Fibroblast of villous mesenchyme (primary cell): Measurements from ENCODE around the gene TICRR. TPM values are rescaled to one million over a fixed set of nuclear protein-coding genes. Genes with fewer than 3 reads are reported as not detected.

ENCODE experiments used
- DNase-seq: peaks from one replicate; pipeline ENCODE4 v3.0.0-alpha.2; 2010; ENCODE audit warnings: low read depth
- H3K4me3 ChIP-seq: 2 replicates; pipeline ENCODE4 v1.5.1; 2011; ENCODE audit warnings: low read depth, mild to moderate bottlenecking, low read length
- total RNA-seq: library from RNA; depleted of rRNA; stranded (reverse); fragments of >200 nt; gene quantifications from 2 replicates; pipeline ENCODE4 v1.2.3, GENCODE V29; 2012
- TF ChIP-seq, protein P1 (sequence below): IDR thresholded peaks from 2 replicates; pipeline ENCODE4 v1.5.1; 2012; ENCODE audit warnings: low read depth, mild to moderate bottlenecking, low read length; ENCODE audit not compliant: insufficient read depth

TICRR gene
- total RNA-seq, 1 donor: 5.2 TPM

DNA sequence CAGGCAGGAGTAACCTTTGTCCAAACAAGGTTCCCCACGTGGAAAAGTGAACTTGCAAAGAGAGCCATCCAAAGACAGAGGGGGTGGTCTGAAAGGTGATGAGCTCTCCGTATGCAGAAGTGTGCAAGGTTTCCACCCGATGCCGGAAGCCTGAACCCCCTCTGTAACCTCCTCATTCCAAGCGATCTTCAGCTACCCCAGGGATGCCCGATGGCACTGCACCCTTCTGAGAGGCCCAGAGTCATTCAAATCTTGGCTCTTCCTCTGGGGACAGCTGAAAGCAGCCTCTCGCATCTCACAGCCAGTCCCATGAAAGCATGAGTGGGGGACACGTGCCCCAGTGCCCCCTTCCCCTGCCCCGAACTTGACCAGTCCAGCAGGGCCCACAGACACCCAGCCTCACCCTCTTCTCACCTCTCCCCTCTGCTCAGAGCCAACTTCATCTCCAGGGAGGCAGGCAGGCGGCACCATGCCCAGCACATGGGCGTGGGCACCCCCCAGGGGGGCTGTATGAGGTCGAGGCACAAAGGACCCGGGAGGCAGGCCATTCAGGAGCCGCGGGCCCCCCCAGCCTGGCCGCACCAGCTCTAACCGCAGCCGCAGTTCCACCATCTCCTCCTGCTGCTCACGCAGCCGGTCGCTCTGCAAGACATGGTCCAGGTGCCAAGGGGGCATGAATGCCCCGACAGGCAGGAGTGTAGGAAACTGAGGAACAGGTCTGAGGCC is 71.3 kb downstream of the TICRR start:
- no peak overlapping the region for H3K4me3 ChIP-seq
- TF ChIP-seq, protein P1, sequence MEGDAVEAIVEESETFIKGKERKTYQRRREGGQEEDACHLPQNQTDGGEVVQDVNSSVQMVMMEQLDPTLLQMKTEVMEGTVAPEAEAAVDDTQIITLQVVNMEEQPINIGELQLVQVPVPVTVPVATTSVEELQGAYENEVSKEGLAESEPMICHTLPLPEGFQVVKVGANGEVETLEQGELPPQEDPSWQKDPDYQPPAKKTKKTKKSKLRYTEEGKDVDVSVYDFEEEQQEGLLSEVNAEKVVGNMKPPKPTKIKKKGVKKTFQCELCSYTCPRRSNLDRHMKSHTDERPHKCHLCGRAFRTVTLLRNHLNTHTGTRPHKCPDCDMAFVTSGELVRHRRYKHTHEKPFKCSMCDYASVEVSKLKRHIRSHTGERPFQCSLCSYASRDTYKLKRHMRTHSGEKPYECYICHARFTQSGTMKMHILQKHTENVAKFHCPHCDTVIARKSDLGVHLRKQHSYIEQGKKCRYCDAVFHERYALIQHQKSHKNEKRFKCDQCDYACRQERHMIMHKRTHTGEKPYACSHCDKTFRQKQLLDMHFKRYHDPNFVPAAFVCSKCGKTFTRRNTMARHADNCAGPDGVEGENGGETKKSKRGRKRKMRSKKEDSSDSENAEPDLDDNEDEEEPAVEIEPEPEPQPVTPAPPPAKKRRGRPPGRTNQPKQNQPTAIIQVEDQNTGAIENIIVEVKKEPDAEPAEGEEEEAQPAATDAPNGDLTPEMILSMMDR: no peak
- no peak for DNase-seq

DNA sequence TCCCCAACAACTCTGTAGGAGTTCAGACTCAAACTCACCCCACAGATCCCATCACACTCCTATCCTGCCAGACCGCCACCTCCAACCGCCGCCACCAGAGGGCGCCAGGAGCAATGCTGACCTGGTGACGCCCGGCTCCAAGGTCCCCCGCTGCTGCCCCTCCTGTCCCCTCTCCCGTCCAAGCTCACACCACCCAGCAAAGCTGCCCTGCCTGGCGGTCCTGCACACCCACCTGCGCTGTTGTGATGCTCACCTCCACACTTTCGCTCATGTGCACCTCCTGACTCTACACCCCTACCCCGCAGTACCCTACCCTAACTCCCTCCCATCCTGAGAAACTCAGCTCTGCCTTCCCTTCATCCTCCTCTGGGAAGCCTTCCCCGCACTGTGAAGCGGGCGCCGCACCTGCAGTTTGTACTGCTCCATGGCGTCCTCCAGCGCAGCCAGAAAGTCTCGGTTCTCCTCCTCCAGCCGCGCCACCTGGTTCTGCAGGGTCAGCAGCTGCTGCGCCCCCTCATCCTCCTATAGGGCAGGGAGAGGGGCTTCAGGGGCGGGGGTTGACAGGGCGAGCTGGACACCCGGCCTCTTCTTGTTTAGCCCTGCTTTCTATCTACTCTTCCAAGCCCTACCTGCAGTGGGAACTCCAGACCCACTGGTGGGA is 72.1 kb downstream of the TICRR start:
- DNase-seq: peak; percentile 52
- H3K4me3 ChIP-seq: no peak overlapping the region
- TF ChIP-seq, protein P1: peak; percentile 85

DNA sequence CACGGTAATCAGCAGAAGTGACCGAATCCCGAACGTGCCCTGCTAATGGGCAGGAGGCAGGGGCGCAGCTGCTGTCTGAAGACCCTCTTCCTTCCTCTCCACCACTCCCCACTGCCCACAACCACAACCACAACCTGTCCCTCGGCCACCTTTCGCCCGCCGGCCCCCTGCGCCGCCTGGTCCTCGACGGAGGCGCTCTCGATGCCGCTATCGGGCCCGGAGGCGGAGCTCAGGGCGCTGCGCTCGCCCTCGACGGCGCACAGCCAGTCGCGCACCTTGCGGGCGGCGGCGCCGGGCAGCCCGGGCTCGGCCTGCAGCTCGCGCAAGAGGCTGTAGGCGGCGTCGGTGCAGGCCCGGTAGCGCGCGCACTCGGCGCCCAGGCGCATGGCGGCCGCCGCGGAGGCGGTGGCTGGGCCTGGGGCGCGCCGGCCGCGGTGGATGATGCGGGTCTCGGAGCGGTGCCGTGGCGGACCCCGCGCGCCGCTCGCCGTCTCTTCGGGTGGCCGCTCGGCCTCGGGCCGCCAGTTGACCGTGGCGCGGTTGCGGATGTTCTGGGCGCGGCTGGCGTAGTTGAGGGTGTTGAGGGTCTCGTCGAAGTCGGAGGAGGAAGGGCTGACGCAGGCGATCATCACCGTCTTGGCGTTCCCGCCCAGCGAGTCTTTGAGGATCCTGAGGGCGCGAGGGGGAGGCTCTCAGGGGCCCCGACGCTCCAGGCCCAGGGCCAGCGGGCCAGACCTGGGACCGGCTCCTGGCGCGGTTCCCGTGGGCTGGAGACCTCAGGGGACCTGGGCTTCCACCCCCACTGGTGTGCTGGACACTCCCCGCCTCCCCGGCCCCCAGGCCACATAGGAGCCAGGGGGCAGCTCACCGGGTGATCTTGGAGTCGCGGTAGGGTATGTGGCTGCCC is 73.1 kb downstream of the TICRR start:
- H3K4me3 ChIP-seq: no peak overlapping the region
- DNase-seq: no peak
- TF ChIP-seq, protein P1: no peak

DNA sequence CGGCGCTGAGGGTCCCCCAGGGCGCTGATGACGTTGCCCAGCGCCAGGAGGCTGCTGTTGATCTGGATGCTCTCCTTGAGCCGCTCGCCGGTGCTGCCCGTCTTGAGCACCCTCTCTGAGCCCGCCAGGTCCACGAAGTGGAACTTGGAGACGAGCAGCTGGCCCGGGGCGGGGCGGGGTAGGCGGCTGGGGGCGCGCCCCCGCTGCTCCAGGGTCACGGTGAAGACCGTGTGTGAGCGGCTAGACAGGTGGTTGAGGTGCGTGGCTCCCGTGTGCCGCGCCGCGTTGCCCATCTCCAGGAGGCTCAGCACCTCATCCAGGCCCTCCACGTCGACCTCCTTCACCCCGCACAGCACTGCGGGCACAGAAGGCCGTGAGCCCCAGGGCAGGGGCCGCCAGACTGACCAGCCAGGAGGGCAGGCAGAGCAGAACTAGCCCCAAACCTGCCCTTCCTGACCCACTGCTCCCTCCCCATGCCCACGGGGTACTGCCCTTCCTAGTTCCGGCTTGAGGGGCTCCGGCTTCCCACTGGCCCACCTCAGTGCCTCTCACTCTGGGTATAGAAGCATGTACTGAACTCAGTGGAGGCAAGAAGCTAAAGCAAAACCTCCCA is 73.8 kb downstream of the TICRR start:
- no peak overlapping the region for H3K4me3 ChIP-seq
- TF ChIP-seq, protein P1: no peak
- DNase-seq: no peak

DNA sequence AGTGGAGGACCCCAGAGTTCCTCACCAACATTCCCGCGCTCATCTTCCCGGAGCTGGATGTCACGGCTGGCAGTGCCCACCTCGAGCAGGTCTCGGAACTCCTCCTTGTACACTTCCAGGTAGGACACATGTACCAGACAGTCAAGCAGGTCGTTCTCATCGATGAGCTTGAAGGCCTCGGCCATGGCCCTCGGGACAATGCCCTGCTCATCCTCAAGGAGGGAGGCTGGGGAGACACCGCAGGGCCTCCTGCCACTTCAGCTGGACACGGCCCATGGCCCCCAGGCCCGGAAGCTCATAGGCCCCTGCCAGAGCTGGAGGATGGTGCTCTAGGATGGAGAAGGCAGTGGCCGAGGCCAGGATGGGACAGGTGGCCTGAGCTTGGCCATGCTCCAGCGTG is 74.4 kb downstream of the TICRR start:
- no peak for DNase-seq
- no peak overlapping the region for H3K4me3 ChIP-seq
- TF ChIP-seq, protein P1: no peak

DNA sequence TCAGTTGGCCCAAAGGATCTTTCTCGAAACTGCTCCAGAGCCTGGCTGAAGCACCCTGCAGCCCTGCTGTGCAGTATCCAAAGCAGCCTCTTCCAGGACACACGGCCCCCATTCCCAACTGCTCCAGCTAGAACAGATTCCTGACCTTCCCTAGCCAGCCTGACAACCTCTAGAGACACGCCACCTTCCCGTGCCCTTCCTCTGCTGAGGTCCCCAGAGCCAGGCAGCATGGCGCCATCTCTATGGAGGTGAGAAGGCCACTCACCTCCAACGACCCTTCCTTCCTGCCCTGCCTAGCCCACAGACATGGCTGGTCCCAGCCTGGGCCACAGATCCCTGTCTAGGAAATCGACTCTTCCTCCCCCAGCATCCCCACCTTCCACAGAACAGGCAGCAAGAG is 76.9 kb downstream of the TICRR start:
- DNase-seq: no peak
- H3K4me3 ChIP-seq: no peak overlapping the region
- TF ChIP-seq, protein P1: no peak
